Suprapubic skin (tissue), 4 donors: ENCODE measurements around the gene CLBA1. TPM values are rescaled to one million over a fixed set of nuclear protein-coding genes. Genes with fewer than 3 reads are reported as not detected.

Source experiments
- DNase-seq, 2 donors: peaks; one replicate each; pipeline ENCODE4 v3.0.0-alpha.2; 2019; ENCODE audit warnings: low spot score in 2 of 2
- H3K27ac ChIP-seq: fragments of 200-600 bp; sonication (generic); one replicate; pipeline ENCODE4 v1.5.1; 2019
- H3K27me3 ChIP-seq: fragments of 200-600 bp; sonication (generic); one replicate; pipeline ENCODE4 v1.5.1; 2019
- H3K36me3 ChIP-seq: fragments of 200-600 bp; sonication (generic); one replicate; pipeline ENCODE4 v1.5.1; 2019
- H3K4me1 ChIP-seq: fragments of 200-600 bp; sonication (generic); one replicate; pipeline ENCODE4 v1.5.1; 2019
- H3K4me3 ChIP-seq: fragments of 200-600 bp; sonication (generic); one replicate; pipeline ENCODE4 v1.5.1; 2019; ENCODE audit warnings: mild to moderate bottlenecking
- H3K9me3 ChIP-seq: fragments of 200-600 bp; sonication (generic); one replicate; pipeline ENCODE4 v1.5.1; 2019
- CTCF ChIP-seq, 2 donors: fragments of 200-600 bp in 1 of 2; fragments of 450-650 bp in 1 of 2; sonication (generic) in 1 of 2; IDR thresholded peaks; one replicate each; pipeline ENCODE4 v1.5.1; 2016 to 2019; ENCODE audit warnings: antibody characterized with exemption in 2 of 2, mild to moderate bottlenecking in 1 of 2, moderate library complexity in 1 of 2
- EP300 ChIP-seq: sonication (generic); formaldehyde crosslinking; IDR thresholded peaks from one replicate; pipeline ENCODE4 v1.6.1; 2017; ENCODE audit warnings: antibody characterized with exemption
- POLR2A ChIP-seq, 2 donors: fragments of 450-650 bp; IDR thresholded peaks; one replicate each; pipeline ENCODE4 v1.6.1; 2017; ENCODE audit warnings: antibody characterized with exemption in 2 of 2, mild to moderate bottlenecking in 2 of 2, moderate library complexity in 2 of 2
- POLR2AphosphoS5 ChIP-seq, 3 donors: sonication (generic); formaldehyde crosslinking; IDR thresholded peaks; one replicate each; pipeline ENCODE4 v1.6.1; 2017; ENCODE audit warnings: antibody characterized with exemption in 3 of 3
- whole genome bisulfite sequencing: methylation state at CpG from one replicate; pipeline ENCODE4 v1.1.5; 2018; 5-methylcytosine and 5-hydroxymethylcytosine counted together
- total RNA-seq, 4 donors: library from RNA; depleted of rRNA; stranded (reverse); fragments of >200 nt; gene quantifications; one replicate each; pipeline ENCODE4 v1.1.0, GENCODE V29; 2016

CLBA1 gene
- total RNA-seq, 4 donors from 2014 or later: 6.3 to 10.9 (median 9.1) TPM

DNA sequence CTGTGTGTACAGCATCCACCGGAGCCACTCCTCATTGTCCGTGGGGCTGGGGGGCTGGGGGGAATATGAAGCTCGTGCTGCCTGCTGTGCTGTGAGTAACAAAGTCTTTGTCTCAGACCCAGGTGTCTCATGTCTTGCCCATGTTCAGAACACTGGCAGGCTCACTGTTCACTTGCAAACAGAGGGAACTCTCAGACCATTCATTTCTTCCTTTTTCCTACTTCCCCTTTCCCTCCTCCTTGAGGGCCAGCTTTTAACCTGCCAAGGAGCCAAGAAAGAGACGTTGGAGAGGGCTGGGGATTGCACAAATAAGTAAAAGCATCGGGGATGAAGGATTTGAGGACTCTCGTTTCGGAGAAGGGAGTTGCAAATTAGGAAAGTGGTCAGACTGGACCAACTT is 58.1 kb downstream of the CLBA1 start:
- Histone ChIP-seq H3K27me3 (peaks cover 2% of the 10 kb centered on the region), H3K36me3 (no peaks in the 10 kb centered on the region), H3K27ac (no peak overlapping the region), H3K9me3 (no peaks in the 10 kb centered on the region), H3K4me3 (no peak overlapping the region), H3K4me1 (peaks cover 17% of the 10 kb centered on the region)
- WGBS: 77% methylated on average over 7 of the region's 7 CpGs
- no peak for DNase-seq
- TF ChIP-seq CTCF (IDR thresholded peaks at IDR 0.05): no peak
- TF ChIP-seq EP300: no peak
- TF ChIP-seq POLR2A (IDR thresholded peaks at IDR 0.05): no peak
- TF ChIP-seq POLR2AphosphoS5 (IDR thresholded peaks at IDR 0.05): no peak

Other genes starting within 250 kb of the CLBA1 start
- gene SIVA1, start 232.6 kb upstream of the CLBA1 start, total RNA-seq: 100 to 1,000 TPM in 3 of 4 donors, 10 to 100 TPM in 1; 94.0 to 159 (median 142) TPM
- gene AKT1, start 190.0 kb upstream of the CLBA1 start, total RNA-seq: 10 to 100 TPM; 63.1 to 77.6 (median 70.4) TPM
- 1 to 10 TPM; 3.7 to 9.8 (median 7.8) TPM for gene ZBTB42, start 184.7 kb upstream of the CLBA1 start, total RNA-seq
- gene CEP170B, start 120.5 kb upstream of the CLBA1 start, total RNA-seq: 10 to 100 TPM; 53.3 to 70.1 (median 60.4) TPM
- under 1 TPM in 1 of 4 donors, not detected in 3; 0.16 TPM for gene PLD4, start 60.9 kb upstream of the CLBA1 start, total RNA-seq
- gene AHNAK2, start 7.4 kb upstream of the CLBA1 start, total RNA-seq: 100 to 1,000 TPM; 829 to 975 (median 858) TPM
- 10 to 100 TPM; 27.7 to 38.6 (median 35.8) TPM for gene CDCA4, start 35.3 kb downstream of the CLBA1 start, total RNA-seq
- 1 to 10 TPM in 2 of 4 donors, under 1 TPM in 2; 0.95 to 2.7 (median 1.3) TPM for gene GPR132, start 79.6 kb downstream of the CLBA1 start, total RNA-seq
- gene JAG2, start 183.0 kb downstream of the CLBA1 start, total RNA-seq: 10 to 100 TPM; 47.4 to 75.4 (median 67.2) TPM
- 10 to 100 TPM; 14.6 to 22.2 (median 19.8) TPM for gene NUDT14, start 195.5 kb downstream of the CLBA1 start, total RNA-seq